ENCODE measurements around the gene ZMYND11. TPM values are rescaled to one million over a fixed set of nuclear protein-coding genes. Genes with fewer than 3 reads are reported as not detected.

ZMYND11 gene
- total and polyA plus RNA-seq, 12 donors: 26.6 to 95.4 (median 78.6) TPM

GRCh38 chr10:112246-112645 lies 23.0 kb upstream of the ZMYND11 start:
- 69 to 74% methylated on average over 3 of the region's 3 CpGs for WGBS, 2 donors
- DNase-seq (no peak), ATAC-seq (no peak)

GRCh38 chr10:124874-125273 lies 10.4 kb upstream of the ZMYND11 start:
- Histone ChIP-seq H3K27me3 (peaks cover 0 to 11% (median 0%) of the 10 kb centered on the region in 7 donors), H3K36me3 (no peaks in the 10 kb centered on the region), H3K4me3 (no peak overlapping the region), H3K9me3 (no peaks in the 10 kb centered on the region), H3K4me1 (peaks cover 0 to 21% (median 6%) of the 10 kb centered on the region in 9 donors), H3K27ac (no peak overlapping the region)
- DNase-seq: no peak
- ATAC-seq: no peak
- TF ChIP-seq, protein P1, sequence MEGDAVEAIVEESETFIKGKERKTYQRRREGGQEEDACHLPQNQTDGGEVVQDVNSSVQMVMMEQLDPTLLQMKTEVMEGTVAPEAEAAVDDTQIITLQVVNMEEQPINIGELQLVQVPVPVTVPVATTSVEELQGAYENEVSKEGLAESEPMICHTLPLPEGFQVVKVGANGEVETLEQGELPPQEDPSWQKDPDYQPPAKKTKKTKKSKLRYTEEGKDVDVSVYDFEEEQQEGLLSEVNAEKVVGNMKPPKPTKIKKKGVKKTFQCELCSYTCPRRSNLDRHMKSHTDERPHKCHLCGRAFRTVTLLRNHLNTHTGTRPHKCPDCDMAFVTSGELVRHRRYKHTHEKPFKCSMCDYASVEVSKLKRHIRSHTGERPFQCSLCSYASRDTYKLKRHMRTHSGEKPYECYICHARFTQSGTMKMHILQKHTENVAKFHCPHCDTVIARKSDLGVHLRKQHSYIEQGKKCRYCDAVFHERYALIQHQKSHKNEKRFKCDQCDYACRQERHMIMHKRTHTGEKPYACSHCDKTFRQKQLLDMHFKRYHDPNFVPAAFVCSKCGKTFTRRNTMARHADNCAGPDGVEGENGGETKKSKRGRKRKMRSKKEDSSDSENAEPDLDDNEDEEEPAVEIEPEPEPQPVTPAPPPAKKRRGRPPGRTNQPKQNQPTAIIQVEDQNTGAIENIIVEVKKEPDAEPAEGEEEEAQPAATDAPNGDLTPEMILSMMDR (IDR thresholded peaks at IDR 0.05): no peak
- 80 to 90% methylated on average over 1 of the region's 1 CpG for WGBS, 2 donors
- intact Hi-C loops (cut with DNase I): no loop called here

More at GRCh38 chr10:112246-112645, 23.0 kb upstream of the ZMYND11 start:
- TF ChIP-seq, protein P1 (IDR thresholded peaks at IDR 0.05): no peak
- no peaks in the 10 kb centered on the region for H3K27me3 ChIP-seq
- no peak overlapping the region for H3K4me3 ChIP-seq
- H3K9me3 ChIP-seq: no peaks in the 10 kb centered on the region
- H3K27ac ChIP-seq: no peak overlapping the region
- intact Hi-C loops (cut with DNase I): no loop called here
- no peaks in the 10 kb centered on the region for H3K4me1 ChIP-seq
- H3K36me3 ChIP-seq: no peaks in the 10 kb centered on the region

DNA sequence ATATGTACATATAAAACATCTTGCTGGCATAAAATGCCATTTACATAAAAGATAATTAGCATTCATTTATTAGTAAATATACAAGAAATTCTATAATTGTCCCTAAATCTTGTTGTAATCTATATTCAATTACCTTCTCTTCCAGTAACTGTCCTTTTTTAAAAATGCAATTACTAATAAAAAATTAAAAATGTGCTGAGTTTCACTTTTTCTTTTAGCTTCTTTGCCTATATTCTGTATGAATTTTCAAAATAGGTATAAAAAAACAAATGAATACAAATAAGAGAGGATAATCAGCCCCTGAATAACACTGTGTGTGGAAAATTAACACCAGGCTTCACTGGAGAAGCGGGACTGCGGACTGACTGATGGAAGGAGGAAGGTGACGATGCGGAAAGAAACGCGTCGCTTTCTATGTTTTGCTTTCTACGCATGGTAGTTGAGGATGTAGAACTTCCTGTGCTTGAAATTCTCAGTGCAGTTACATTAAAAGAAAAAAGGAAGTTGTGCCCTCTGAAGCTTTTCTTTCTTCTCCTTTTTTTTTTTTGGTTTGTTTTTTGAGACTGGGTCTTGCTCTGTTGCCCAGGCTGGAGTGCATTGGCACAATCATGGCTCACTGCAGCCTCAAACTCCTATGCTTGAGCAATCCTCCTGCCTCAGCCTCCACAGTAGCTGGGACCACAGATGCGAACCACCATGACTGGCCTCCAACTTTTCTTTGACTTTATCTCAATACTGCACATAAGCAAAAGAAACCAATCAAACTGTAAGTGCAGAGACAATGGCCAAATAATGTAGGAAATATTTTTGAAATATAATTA lies 7.4 kb upstream of the ZMYND11 start:
- H3K27ac ChIP-seq: peak overlapping the region in 1 of 10 donors; percentile 49
- 68 to 78% methylated on average over 9 of the region's 9 CpGs for WGBS, 2 donors
- peaks cover 0 to 8% (median 0%) of the 10 kb centered on the region in 7 donors for H3K27me3 ChIP-seq
- no peaks in the 10 kb centered on the region for H3K9me3 ChIP-seq
- H3K36me3 ChIP-seq: no peaks in the 10 kb centered on the region
- intact Hi-C loops (cut with DNase I): no loop called here
- TF ChIP-seq, protein P1 (IDR thresholded peaks at IDR 0.05): no peak
- peak in 4 of 8 donors; percentile 42 to 66 (median 54) for ATAC-seq
- peak in 1 of 2 donors; percentile 23 for DNase-seq
- peak overlapping the region in 4 of 10 donors; percentile 20 to 34 (median 27) for H3K4me3 ChIP-seq
- H3K4me1 ChIP-seq: peaks cover 0 to 26% (median 8%) of the 10 kb centered on the region in 9 donors

DNA sequence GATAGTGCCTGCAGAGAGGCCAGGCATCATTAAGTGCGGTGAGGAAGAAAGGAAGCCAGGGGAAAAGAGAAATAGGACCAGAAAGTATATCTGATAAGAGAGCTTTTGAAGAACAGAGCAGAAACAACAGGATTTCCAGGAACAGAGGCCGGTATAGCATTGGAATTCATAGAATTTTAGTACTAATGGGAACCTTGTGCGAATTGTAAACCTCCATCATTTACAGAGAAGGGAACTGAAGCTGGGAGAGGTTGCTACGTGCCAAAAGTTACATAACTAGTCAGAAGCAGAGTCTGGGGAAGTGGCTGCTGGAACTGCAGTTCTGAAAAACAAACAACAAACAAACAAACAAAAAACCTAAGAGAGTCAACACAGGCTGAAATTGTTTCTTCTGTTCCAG lies 5.4 kb upstream of the ZMYND11 start:
- no peak overlapping the region for H3K4me3 ChIP-seq
- intact Hi-C loops (cut with DNase I): no loop called here
- DNase-seq (no peak), ATAC-seq (no peak)
- no peaks in the 10 kb centered on the region for H3K9me3 ChIP-seq
- 42 to 44% methylated on average over 4 of the region's 4 CpGs for WGBS, 2 donors
- peaks cover 0 to 18% (median 0%) of the 10 kb centered on the region in 7 donors for H3K27me3 ChIP-seq
- H3K36me3 ChIP-seq: no peaks in the 10 kb centered on the region
- H3K4me1 ChIP-seq: peaks cover 0 to 42% (median 20%) of the 10 kb centered on the region in 9 donors
- TF ChIP-seq, protein P1 (IDR thresholded peaks at IDR 0.05): no peak
- H3K27ac ChIP-seq: no peak overlapping the region

All from heart right ventricle (tissue), 16 donors.